Ishikawa (cell line): ENCODE results near the gene CCDC137.

Experiments used
- CEBPB ChIP-seq: IDR thresholded peaks from 2 replicates; pipeline ENCODE4 v1.6.1; 2012
- CREB1 ChIP-seq: IDR thresholded peaks from 2 replicates; pipeline ENCODE4 v1.6.1; 2012; ENCODE audit warnings: low read depth
- EGR1 ChIP-seq: IDR thresholded peaks from 2 replicates; pipeline ENCODE4 v1.6.1; 2012
- EP300 ChIP-seq: IDR thresholded peaks from 2 replicates; pipeline ENCODE4 v1.6.1; 2012; ENCODE audit warnings: borderline replicate concordance
- FOXM1 ChIP-seq: IDR thresholded peaks from 2 replicates; pipeline ENCODE4 v1.6.1; 2012; ENCODE audit warnings: low read depth, borderline replicate concordance
- MAX ChIP-seq: IDR thresholded peaks from 2 replicates; pipeline ENCODE4 v1.6.1; 2012
- NFIC ChIP-seq: IDR thresholded peaks from 2 replicates; pipeline ENCODE4 v1.6.1; 2012
- RAD21 ChIP-seq: IDR thresholded peaks from 2 replicates; pipeline ENCODE4 v1.6.1; 2012; ENCODE audit warnings: low read depth
- REST ChIP-seq: IDR thresholded peaks from 2 replicates; pipeline ENCODE4 v1.6.1; 2012; ENCODE audit warnings: low read depth, mild to moderate bottlenecking
- TAF1 ChIP-seq: IDR thresholded peaks from 2 replicates; pipeline ENCODE4 v1.6.1; 2012; ENCODE audit warnings: low read depth, mild to moderate bottlenecking
- TCF12 ChIP-seq: IDR thresholded peaks from 2 replicates; pipeline ENCODE4 v1.6.1; 2012; ENCODE audit warnings: low read depth
- TEAD4 ChIP-seq: IDR thresholded peaks from 2 replicates; pipeline ENCODE4 v1.6.1; 2012
- USF1 ChIP-seq: IDR thresholded peaks from 2 replicates; pipeline ENCODE4 v1.6.1; 2012
- YY1 ChIP-seq: IDR thresholded peaks from 2 replicates; pipeline ENCODE4 v1.6.1; 2012; ENCODE audit warnings: low read depth
- ZBTB7A ChIP-seq: IDR thresholded peaks from 2 replicates; pipeline ENCODE4 v1.6.1; 2012; ENCODE audit warnings: low read depth

CCDC137 gene

GRCh38 chr17:81631482-81631881, 35.1 kb upstream of the CCDC137 start:
- TF ChIP-seq USF1, result no peak
- TF ChIP-seq YY1, result no peak
- no peak for TF ChIP-seq REST
- TF ChIP-seq MAX, result no peak
- TF ChIP-seq ZBTB7A, result no peak

DNA sequence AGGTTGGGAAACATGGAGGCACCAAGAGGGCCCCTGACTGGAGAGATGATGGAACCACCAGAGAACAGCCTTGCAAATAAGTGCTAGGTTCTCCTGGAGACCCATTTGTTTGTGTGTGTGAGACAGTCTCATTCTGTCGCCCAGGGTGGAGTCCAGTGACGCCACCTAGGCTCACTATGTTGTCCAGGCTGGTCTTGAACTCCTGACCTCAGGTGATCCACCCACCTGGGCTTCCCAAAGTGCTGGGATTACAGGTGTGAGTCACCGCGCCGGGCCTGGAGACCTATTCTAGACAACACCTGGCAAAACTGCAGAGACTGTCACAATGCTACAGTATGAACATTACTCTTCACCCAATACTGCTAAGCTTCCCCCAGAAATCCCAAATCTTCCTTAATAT, 31.1 kb upstream of the CCDC137 start:
- no peak for TF ChIP-seq USF1
- no peak for TF ChIP-seq CEBPB

- no peak for TF ChIP-seq RAD21
Observed at GRCh38 chr17:81635973-81636504, 30.5 kb upstream of the CCDC137 start.

GRCh38 chr17:81636505-81637288, 29.8 kb upstream of the CCDC137 start, which contains the start of the genes NPLOC4 and TSPAN10:
Gene NPLOC4 (minus strand): TSS chr17:81637112. CDS start chr17:81636930, 182 bp downstream.
Gene TSPAN10 (plus strand): TSS chr17:81637196. CDS start chr17:81642413, 5,217 bp downstream.
- peak; percentile 45; the same call in 1 of the 2 replicates for TF ChIP-seq EP300
- TF ChIP-seq NFIC, result peak; percentile 45; the same call in 1 of the 2 replicates
- TF ChIP-seq REST, result no peak; the same call in 1 of the 2 replicates
- no peak for TF ChIP-seq FOXM1
- no peak for TF ChIP-seq CEBPB
- TF ChIP-seq USF1, result peak; percentile 66
- TF ChIP-seq RAD21, result no peak
- 0 out of 2 replicates have a peak, but pooled peaks have one; percentile 17 for TF ChIP-seq TEAD4
- TF ChIP-seq TCF12, result peak; percentile 76; the same call in 1 of the 2 replicates
- TF ChIP-seq MAX, result peak; percentile 65
- peak; percentile 76; the same call in 1 of the 2 replicates for TF ChIP-seq YY1
- no peak for TF ChIP-seq ZBTB7A
- TF ChIP-seq EGR1, result peak; percentile 98
- TF ChIP-seq CREB1, result peak; percentile 27; the same call in 1 of the 2 replicates
- peak; percentile 99 for TF ChIP-seq TAF1

- no peak for TF ChIP-seq CEBPB
- TF ChIP-seq NFIC, result no peak
- no peak for TF ChIP-seq RAD21
- TF ChIP-seq REST, result no peak
Observed at GRCh38 chr17:81638683-81639082, 27.9 kb upstream of the CCDC137 start.
